Smooth muscle cell (in vitro differentiated cells): ENCODE data around the gene TTC28. TPM values are rescaled to one million over a fixed set of nuclear protein-coding genes. Genes with fewer than 3 reads are reported as not detected.

Experiments used
- DNase-seq: peaks from one replicate; lab custom pipeline; 2025; ENCODE audit not compliant: unreplicated experiment; lab: John Stamatoyannopoulos, UW
- H2AFZ ChIP-seq: fragments of 200-600 bp; sonication (generic); 2 replicates; pipeline ENCODE4 v1.6.0; 2016; ENCODE audit warnings: antibody characterized with exemption, low read depth, mild to moderate bottlenecking
- H3F3A ChIP-seq: fragments of 200-600 bp; sonication (generic); 2 replicates; pipeline ENCODE4 v1.6.0; 2017; ENCODE audit warnings: antibody characterized with exemption, low read depth
- H3K27ac ChIP-seq: fragments of 200-600 bp; sonication (generic); 2 replicates; pipeline ENCODE4 v1.5.1; 2016; ENCODE audit warnings: low read depth, mild to moderate bottlenecking
- H3K27me3 ChIP-seq: fragments of 200-600 bp; sonication (generic); 2 replicates; pipeline ENCODE4 v1.6.1; 2016; ENCODE audit warnings: low read depth, mild to moderate bottlenecking
- H3K36me3 ChIP-seq: fragments of 200-600 bp; sonication (generic); 2 replicates; pipeline ENCODE4 v1.5.1; 2016; ENCODE audit warnings: low read depth
- H3K4me1 ChIP-seq: fragments of 200-600 bp; sonication (generic); 2 replicates; pipeline ENCODE4 v1.5.1; 2016; ENCODE audit warnings: low read depth
- H3K4me2 ChIP-seq: fragments of 200-600 bp; sonication (generic); 2 replicates; pipeline ENCODE4 v1.6.0; 2016; ENCODE audit warnings: mild to moderate bottlenecking
- H3K4me3 ChIP-seq: fragments of 200-600 bp; sonication (generic); 2 replicates; pipeline ENCODE4 v1.5.1; 2016; ENCODE audit warnings: mild to moderate bottlenecking
- H3K79me2 ChIP-seq: fragments of 200-600 bp; sonication (generic); 2 replicates; pipeline ENCODE4 v1.6.0; 2016; ENCODE audit warnings: low read depth, mild to moderate bottlenecking
- H3K9ac ChIP-seq: fragments of 200-600 bp; sonication (generic); 2 replicates; pipeline ENCODE4 v1.6.0; 2016; ENCODE audit warnings: low read depth
- H3K9me3 ChIP-seq: fragments of 200-600 bp; sonication (generic); replicated peaks from 2 replicates; pipeline ENCODE4 v1.5.1; 2016; ENCODE audit warnings: low read depth
- H4K20me1 ChIP-seq: fragments of 200-600 bp; sonication (generic); 2 replicates; pipeline ENCODE4 v1.6.0; 2016; ENCODE audit warnings: low read depth
- WGBS: methylation state at CpG from one replicate; pipeline ENCODE4 v1.1.7; 2016; ENCODE audit warnings: low lambda C conversion rate; 5-methylcytosine and 5-hydroxymethylcytosine counted together
- polyA plus RNA-seq: library from polyadenylated mRNA; unstranded; fragments of >200 nt; fragmentation: Nextera tagmentation; extraction: Ambion mirVana; gene quantifications from 2 replicates; pipeline ENCODE4 v1.2.1, GENCODE V29; 2016
- total RNA-seq: library from RNA; depleted of rRNA; stranded (reverse); fragments of >200 nt; gene quantifications from 2 replicates; pipeline ENCODE4 v1.2.3, GENCODE V29; 2014
- TF ChIP-seq, protein P1 (sequence below): fragments of 200-600 bp; sonication (generic); IDR thresholded peaks from 2 replicates; pipeline ENCODE4 v1.5.1; 2017; ENCODE audit warnings: borderline replicate concordance, mild to moderate bottlenecking, antibody characterized with exemption; ENCODE audit not compliant: insufficient read depth, poor library complexity, severe bottlenecking

TTC28 gene
- total and polyA plus RNA-seq, 2 experiments from 2014 or later = 6.3 to 17.9 TPM

DNA sequence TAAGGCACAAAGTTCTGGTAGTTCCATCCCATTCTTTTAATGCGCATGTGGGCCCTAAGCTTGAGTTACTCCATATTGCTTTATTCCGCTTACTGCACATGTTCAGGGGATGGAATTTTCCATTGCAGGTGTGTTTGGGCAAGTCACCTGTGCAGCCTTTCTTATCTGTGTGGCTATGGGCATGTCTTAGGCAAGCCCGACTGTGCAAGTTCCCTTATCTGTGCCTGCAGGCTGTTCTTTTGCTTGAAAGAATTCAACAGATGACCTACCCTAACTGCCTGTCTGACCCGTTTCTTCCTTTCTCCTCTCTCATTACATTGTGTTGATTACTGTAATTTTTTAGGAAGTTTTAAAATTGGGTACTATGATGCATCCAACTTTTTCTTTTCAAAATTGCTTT, 363.6 kb downstream of the TTC28 start:
- WGBS = 83% methylated on average over 4 of the region's 4 CpGs

GRCh38 chr22:28314959-28315358, 364.7 kb downstream of the TTC28 start:
- 89% methylated on average over 1 of the region's 1 CpG for WGBS
- TF ChIP-seq, protein P1, sequence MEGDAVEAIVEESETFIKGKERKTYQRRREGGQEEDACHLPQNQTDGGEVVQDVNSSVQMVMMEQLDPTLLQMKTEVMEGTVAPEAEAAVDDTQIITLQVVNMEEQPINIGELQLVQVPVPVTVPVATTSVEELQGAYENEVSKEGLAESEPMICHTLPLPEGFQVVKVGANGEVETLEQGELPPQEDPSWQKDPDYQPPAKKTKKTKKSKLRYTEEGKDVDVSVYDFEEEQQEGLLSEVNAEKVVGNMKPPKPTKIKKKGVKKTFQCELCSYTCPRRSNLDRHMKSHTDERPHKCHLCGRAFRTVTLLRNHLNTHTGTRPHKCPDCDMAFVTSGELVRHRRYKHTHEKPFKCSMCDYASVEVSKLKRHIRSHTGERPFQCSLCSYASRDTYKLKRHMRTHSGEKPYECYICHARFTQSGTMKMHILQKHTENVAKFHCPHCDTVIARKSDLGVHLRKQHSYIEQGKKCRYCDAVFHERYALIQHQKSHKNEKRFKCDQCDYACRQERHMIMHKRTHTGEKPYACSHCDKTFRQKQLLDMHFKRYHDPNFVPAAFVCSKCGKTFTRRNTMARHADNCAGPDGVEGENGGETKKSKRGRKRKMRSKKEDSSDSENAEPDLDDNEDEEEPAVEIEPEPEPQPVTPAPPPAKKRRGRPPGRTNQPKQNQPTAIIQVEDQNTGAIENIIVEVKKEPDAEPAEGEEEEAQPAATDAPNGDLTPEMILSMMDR = no peak
- H3K27ac ChIP-seq = no peak overlapping the region

More for the DNA sequence above, 363.6 kb downstream of the TTC28 start:
- no peak for DNase-seq
- Histone ChIP-seq H3K27ac (no peak overlapping the region), H3K4me1 (no peaks in the 10 kb centered on the region), H3K36me3 (no peaks in the 10 kb centered on the region), H2AFZ (no peak overlapping the region), H3K9me3 (no peaks in the 10 kb centered on the region), H3K27me3 (no peaks in the 10 kb centered on the region), H3K79me2 (no peaks in the 10 kb centered on the region), H3F3A (no peaks in the 10 kb centered on the region), H4K20me1 (no peaks in the 10 kb centered on the region), H3K4me3 (no peak overlapping the region), H3K9ac (no peak overlapping the region), H3K4me2 (no peak overlapping the region)
- TF ChIP-seq, protein P1 = no peak

DNA sequence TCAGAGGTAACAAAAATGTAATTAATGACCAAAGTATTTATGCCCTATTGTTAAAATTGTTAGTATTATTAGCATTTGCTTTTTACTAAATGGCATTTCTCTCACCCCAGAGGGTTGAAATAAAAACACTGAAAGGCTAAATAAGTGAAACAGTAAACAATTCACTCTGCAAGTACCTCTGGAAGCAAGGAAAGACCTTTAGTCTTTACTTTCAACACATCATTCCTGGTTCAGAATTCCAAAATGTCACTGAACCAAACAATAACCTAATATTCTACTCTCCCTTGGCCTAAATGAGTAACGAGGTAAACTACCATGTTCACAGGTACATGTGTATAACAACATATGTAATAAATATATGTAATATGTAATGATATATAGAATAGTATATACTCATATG, 369.3 kb downstream of the TTC28 start:
- 96% methylated on average over 1 of the region's 1 CpG for WGBS
- Histone ChIP-seq H3K36me3 (no peaks in the 10 kb centered on the region), H3K4me1 (no peaks in the 10 kb centered on the region), H2AFZ (no peak overlapping the region), H3K27me3 (no peaks in the 10 kb centered on the region), H3K9ac (no peak overlapping the region), H3K9me3 (no peaks in the 10 kb centered on the region), H4K20me1 (peaks cover 5% of the 10 kb centered on the region), H3F3A (no peaks in the 10 kb centered on the region), H3K4me3 (no peak overlapping the region), H3K4me2 (no peak overlapping the region), H3K27ac (no peak overlapping the region), H3K79me2 (no peaks in the 10 kb centered on the region)
- TF ChIP-seq, protein P1 = no peak
- no peak for DNase-seq

More at GRCh38 chr22:28314959-28315358, 364.7 kb downstream of the TTC28 start:
- Histone ChIP-seq H3F3A (no peaks in the 10 kb centered on the region), H3K79me2 (no peaks in the 10 kb centered on the region), H3K4me1 (no peaks in the 10 kb centered on the region), H3K4me3 (no peak overlapping the region), H3K36me3 (no peaks in the 10 kb centered on the region), H3K9me3 (no peaks in the 10 kb centered on the region), H3K4me2 (no peak overlapping the region), H3K9ac (no peak overlapping the region), H2AFZ (no peak overlapping the region), H4K20me1 (no peaks in the 10 kb centered on the region), H3K27me3 (no peaks in the 10 kb centered on the region)
- no peak for DNase-seq

DNA sequence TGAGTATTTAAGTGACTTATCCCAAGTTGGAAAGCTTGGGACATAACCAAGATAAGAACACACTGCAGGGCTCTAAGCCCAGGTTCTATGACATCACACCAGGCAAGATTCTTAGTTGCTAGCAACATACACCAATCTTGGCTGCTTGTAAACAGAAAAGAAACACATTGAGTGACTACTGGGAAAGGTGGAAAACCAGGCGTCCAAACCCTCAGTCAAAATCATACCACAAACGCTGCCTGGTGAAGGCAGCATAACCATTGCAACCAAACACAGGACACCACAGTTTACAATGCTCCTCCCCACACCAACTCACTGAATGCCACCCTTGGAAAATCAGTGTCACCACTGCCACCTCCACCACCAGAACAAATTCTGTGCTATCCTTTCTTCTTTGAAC, 379.9 kb downstream of the TTC28 start:
- Histone ChIP-seq H3K9me3 (no peaks in the 10 kb centered on the region), H3F3A (no peaks in the 10 kb centered on the region), H3K4me3 (no peak overlapping the region), H2AFZ (no peak overlapping the region), H3K4me2 (no peak overlapping the region), H3K4me1 (no peaks in the 10 kb centered on the region), H3K36me3 (no peaks in the 10 kb centered on the region), H4K20me1 (peaks cover 14% of the 10 kb centered on the region), H3K9ac (no peak overlapping the region), H3K27me3 (no peaks in the 10 kb centered on the region), H3K27ac (no peak overlapping the region), H3K79me2 (no peaks in the 10 kb centered on the region)
- 86% methylated on average over 2 of the region's 2 CpGs for WGBS
- DNase-seq = no peak
- TF ChIP-seq, protein P1 = no peak
